ENCODE data around the gene CXCL17.

GRCh38 chr19:42421101-42421500 is 21.6 kb downstream of the CXCL17 start:
- no peak for TF ChIP-seq CTCF (IDR thresholded peaks at IDR 0.05)
- TF ChIP-seq EZH2 (IDR thresholded peaks at IDR 0.05; ENCODE audit: borderline replicate concordance, insufficient read depth, low read depth, low read length, poor library complexity, severe bottlenecking): no peak
